ENCODE results near the gene EP400.

Gene EP400, protein sequence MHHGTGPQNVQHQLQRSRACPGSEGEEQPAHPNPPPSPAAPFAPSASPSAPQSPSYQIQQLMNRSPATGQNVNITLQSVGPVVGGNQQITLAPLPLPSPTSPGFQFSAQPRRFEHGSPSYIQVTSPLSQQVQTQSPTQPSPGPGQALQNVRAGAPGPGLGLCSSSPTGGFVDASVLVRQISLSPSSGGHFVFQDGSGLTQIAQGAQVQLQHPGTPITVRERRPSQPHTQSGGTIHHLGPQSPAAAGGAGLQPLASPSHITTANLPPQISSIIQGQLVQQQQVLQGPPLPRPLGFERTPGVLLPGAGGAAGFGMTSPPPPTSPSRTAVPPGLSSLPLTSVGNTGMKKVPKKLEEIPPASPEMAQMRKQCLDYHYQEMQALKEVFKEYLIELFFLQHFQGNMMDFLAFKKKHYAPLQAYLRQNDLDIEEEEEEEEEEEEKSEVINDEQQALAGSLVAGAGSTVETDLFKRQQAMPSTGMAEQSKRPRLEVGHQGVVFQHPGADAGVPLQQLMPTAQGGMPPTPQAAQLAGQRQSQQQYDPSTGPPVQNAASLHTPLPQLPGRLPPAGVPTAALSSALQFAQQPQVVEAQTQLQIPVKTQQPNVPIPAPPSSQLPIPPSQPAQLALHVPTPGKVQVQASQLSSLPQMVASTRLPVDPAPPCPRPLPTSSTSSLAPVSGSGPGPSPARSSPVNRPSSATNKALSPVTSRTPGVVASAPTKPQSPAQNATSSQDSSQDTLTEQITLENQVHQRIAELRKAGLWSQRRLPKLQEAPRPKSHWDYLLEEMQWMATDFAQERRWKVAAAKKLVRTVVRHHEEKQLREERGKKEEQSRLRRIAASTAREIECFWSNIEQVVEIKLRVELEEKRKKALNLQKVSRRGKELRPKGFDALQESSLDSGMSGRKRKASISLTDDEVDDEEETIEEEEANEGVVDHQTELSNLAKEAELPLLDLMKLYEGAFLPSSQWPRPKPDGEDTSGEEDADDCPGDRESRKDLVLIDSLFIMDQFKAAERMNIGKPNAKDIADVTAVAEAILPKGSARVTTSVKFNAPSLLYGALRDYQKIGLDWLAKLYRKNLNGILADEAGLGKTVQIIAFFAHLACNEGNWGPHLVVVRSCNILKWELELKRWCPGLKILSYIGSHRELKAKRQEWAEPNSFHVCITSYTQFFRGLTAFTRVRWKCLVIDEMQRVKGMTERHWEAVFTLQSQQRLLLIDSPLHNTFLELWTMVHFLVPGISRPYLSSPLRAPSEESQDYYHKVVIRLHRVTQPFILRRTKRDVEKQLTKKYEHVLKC (N-terminal part only)

DNA sequence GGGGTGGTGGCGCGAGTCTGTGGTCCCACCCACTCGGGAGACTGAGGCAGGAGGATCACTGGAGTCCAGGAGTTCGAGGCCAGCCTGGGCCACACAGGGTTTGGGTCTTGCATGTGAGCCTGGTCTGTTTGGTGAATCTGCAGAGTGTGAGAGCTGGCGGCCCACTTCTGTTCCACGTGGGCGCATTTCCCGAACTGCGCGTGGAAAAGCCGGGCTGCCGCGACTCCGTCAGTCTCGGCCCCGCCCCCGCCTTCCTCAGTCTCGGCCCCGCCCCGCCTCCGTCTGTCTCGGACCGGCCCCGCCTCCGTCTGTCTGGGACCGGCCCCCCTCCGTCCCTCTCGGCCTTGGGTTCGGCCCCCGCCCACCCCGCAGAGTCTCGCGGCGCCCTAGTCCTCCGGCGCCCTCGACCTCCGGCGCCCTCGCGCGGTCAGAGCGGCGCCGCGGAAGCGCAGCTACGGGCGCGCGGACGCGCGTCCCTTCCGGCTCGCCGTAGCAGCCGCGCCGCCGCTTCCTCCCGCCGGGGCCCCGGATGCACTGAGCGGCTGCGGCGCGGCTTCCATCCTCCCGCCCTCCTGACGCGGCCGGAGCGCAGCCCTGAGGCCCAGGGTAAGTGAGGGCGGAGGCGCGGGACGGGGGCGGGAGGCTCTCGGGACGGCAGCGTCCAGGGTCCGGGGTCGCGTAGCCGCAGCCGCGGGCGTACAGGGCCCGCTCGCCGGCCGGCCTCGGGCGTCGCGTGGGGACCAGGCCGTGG, at the start of gene EP400:
Gene EP400 (plus strand): TSS at position 512 of the 751 bp plus-strand sequence. CDS start 10,678 bp downstream, outside the sequence.
- peak within 1 kb of the TSS; percentile 90 for H3K27ac Mint-ChIP-seq
- DNase-seq (ENCODE audit: low spot score) = peak; percentile 90
- H3K36me3 Mint-ChIP-seq (ENCODE audit: low read depth) = peaks cover 3% of the 10 kb centered on the region
- peaks cover 28% of the 10 kb centered on the region for H3K4me1 Mint-ChIP-seq (ENCODE audit: low read depth)
- H3K27me3 Mint-ChIP-seq (ENCODE audit: low read depth) = no peaks in the 10 kb centered on the region
- no peaks in the 10 kb centered on the region for H3K9me3 Mint-ChIP-seq
- H3K4me3 Mint-ChIP-seq = peak within 1 kb of the TSS; percentile 88

DNA sequence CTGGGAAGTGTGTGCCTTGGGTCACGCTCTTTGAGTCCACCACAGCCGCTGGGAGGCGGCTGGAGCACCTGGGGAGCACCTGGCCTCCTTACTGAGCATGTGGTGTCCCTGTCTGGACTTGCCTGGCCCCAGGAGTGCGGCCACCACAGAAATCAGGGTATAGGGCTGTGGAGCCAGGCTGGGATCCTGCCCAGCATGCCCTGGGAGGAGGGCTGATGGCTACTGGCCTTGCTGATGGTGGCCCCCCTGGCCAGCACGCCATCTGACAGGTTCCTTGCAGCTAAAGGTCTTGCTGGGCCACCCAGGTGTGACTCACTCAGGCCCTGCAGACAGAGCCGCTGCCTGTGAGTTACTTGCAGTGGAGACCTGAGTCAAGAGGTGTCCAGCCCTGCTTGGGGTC, 49.3 kb upstream of the EP400 start:
- Mint-ChIP-seq H3K9me3 (no peaks in the 10 kb centered on the region), H3K4me3 (no peak overlapping the region), H3K27ac (no peak overlapping the region), H3K36me3 (ENCODE audit: low read depth) (no peaks in the 10 kb centered on the region), H3K27me3 (ENCODE audit: low read depth) (no peaks in the 10 kb centered on the region), H3K4me1 (ENCODE audit: low read depth) (peaks cover 4% of the 10 kb centered on the region)
- DNase-seq (ENCODE audit: low spot score) = no peak

DNA sequence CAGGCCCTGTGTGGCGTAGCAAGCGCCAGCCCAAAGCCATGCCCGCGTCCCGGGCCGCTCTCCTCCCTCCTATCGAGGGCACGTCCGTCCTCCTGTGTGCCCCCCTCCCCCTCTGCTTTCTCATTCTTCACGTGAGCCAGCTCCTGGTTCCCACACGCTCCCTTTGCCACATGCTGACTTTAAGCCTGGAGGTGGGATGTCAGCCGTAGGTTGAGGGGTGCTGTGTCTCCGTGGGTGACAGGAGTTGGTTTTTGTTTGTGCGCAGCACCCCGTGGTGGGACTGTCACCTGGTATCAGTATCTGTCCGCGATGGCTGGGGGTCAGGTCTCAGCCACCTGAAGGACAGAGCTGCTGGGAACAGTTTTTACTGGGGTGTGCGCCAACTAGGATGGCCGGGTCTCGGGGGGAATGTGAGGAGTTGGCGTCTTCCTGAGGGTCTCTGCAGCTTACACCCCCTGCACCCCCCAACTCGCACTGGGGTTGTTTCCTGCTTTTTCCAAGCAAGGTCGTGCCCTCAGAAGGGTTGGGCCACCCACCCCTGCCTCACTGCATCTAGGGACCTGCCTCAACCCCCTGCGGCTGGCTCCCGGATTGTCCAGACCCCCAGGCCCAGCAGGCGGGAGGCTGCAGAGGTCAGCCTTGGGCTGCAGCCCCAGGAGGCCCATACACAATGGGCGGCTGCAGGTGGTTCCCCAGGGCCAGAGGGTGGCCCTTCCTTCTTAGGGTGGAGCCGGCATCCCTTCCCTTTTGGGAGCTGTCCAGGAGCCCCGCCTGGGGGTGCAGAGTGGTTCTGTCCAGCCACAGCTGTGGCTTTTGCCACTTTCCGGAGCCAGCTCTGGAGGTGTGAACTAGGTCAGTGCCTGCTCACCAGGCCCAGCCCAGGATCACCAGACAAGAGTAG, 48.1 kb upstream of the EP400 start:
- no peak overlapping the region for H3K4me3 Mint-ChIP-seq
- H3K27me3 Mint-ChIP-seq (ENCODE audit: low read depth) = no peaks in the 10 kb centered on the region
- H3K27ac Mint-ChIP-seq = no peak overlapping the region
- no peaks in the 10 kb centered on the region for H3K36me3 Mint-ChIP-seq (ENCODE audit: low read depth)
- H3K4me1 Mint-ChIP-seq (ENCODE audit: low read depth) = peaks cover 4% of the 10 kb centered on the region
- no peaks in the 10 kb centered on the region for H3K9me3 Mint-ChIP-seq
- DNase-seq (ENCODE audit: low spot score) = no peak

DNA sequence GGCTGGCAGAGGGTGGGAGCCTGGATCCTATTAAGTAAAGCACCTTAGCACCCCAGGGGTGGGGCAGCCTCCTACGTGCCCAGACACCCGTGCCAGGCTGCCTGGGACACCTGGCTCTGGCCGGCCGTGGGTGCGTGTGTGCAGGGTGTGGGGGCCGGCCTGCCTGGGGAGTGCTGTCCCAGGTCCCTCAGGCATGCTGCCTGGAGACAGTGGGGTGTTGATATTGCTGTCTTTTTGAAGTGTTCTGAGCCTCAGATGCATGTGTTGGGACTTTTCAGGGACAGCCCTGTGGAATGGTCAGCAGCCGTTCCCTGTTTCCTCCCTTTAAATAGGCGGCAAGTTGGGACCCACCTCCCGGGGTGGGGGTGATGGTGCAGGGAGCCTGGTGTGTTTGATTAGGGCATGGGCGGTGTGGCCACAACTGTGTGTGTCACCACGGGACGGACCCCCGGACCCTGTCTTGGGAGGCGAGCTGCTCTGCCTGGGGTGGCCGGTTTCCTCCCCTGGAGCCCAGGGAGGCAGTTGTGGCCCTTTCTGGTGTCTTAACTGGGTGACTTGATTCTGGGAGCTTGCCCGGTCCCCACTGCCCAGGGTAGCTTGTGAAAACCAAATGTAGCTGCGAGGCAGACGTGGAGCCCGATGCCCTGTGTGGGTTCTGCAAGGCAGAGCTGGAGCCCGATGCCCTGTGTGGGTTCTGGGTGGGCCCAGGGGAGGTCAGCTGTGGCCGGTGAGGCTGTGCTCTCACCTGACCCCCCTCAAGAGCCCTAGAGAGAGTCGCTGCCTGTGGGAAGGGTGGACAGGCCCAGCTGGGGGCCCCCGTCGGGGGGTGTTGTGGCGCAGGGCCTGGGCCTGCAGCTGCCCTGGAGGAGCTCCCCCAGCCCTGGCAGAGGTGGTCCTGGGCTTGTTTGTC, 47.2 kb upstream of the EP400 start:
- no peak overlapping the region for H3K27ac Mint-ChIP-seq
- no peaks in the 10 kb centered on the region for H3K9me3 Mint-ChIP-seq
- H3K36me3 Mint-ChIP-seq (ENCODE audit: low read depth) = no peaks in the 10 kb centered on the region
- peaks cover 4% of the 10 kb centered on the region for H3K4me1 Mint-ChIP-seq (ENCODE audit: low read depth)
- H3K4me3 Mint-ChIP-seq = no peak overlapping the region
- no peaks in the 10 kb centered on the region for H3K27me3 Mint-ChIP-seq (ENCODE audit: low read depth)
- no peak for DNase-seq (ENCODE audit: low spot score)

DNA sequence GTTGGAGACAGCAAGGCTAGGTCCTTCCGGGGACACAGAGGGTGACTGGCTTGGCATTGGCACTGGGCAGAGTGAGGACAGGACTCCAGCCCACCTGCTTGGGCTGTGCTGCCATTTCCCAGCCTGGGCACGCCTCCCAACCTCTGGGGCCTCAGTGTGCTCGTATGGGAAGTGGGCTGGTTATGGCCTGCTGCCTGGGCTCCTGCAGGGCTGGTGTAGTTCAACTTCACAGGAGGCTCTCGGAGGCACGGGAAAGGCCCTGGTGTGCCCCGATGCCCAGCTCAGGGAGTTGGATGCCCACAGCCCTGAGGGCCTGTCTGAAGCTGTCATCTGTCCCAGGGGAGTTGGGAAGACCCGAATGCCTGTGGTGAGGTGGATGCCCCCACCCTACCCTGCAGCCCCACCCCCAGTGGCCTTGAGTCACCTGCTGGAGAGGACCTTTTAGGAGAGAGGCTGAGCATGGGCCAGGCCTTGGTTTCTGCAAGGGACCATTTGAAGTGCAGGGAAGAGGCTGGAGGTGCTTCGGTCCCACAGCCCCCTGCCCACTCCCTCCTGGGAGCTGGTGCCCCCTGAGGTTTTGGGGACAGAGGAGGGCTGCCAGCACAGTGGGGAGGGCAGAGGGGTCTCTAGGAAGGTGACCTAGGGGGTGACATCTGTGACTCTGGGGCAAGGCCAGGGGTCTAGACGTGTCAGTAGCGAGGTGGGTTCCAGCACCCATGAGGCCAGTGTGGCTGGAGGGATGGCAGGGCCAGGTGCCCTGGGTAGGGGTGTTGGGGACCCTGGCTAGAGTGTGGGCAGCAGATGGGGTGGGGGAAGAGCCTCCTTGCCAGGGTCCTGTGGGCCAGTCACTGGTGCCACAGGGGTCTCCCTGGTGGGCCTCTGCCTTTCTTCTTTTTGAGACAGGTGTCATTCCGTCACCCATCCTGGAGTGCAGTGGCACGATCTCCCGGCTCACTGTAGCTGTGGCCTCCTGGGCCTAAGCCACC, 46.2 kb upstream of the EP400 start:
- no peak for DNase-seq (ENCODE audit: low spot score)
- no peaks in the 10 kb centered on the region for H3K36me3 Mint-ChIP-seq (ENCODE audit: low read depth)
- peaks cover 4% of the 10 kb centered on the region for H3K4me1 Mint-ChIP-seq (ENCODE audit: low read depth)
- H3K4me3 Mint-ChIP-seq = no peak overlapping the region
- H3K27me3 Mint-ChIP-seq (ENCODE audit: low read depth) = no peaks in the 10 kb centered on the region
- no peak overlapping the region for H3K27ac Mint-ChIP-seq
- no peaks in the 10 kb centered on the region for H3K9me3 Mint-ChIP-seq

DNA sequence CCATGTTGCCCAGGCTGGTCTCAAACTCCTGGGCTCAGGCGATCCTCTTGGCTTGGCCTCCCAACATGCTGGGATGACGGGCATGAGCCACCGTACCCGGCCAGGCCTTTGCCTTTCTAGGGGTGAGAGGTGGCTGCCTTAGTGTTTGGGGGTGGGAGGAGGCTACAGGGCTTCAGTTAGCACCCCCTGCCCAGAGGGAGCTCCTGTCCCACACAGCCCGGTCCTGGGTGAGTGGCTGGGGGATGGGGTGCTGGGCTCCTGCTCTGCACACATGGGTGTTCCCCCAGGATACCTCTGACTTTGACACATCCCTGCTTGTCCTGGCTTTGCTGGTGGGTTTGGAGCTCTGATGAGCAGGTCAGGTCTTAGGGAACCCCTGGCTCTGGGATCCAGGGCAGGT, 45.4 kb upstream of the EP400 start:
- Mint-ChIP-seq H3K4me3 (no peak overlapping the region), H3K9me3 (no peaks in the 10 kb centered on the region), H3K27me3 (ENCODE audit: low read depth) (no peaks in the 10 kb centered on the region), H3K4me1 (ENCODE audit: low read depth) (peaks cover 4% of the 10 kb centered on the region), H3K36me3 (ENCODE audit: low read depth) (no peaks in the 10 kb centered on the region), H3K27ac (no peak overlapping the region)
- DNase-seq (ENCODE audit: low spot score) = no peak

DNA sequence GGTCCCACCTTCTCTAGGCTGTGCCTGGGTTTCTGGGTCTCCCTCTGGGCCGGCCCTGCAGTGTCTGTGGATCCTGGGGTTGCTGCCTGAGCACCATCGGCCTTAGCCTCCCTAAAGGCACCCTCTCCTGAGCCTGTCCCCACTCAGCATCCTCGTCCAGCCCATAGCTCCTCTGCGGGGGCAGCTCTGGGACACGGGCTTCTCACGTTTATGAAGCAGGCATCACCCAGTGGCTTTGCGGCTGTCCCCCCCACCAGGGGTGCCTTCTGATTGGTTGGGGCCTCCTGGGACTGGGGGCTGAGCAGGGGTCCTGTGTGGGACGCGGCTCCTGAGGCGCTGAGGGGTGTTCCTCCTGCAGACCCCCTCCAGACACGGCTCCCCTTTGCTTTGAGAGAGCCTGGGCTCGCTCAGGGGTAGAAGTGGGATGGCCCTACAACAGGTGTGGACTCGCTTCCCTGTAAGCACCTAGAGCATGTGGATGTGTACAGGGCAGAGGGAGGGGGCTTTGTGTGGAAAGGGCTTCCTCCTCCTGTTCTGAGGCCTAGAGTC, 44.6 kb upstream of the EP400 start:
- Mint-ChIP-seq H3K9me3 (no peaks in the 10 kb centered on the region), H3K36me3 (ENCODE audit: low read depth) (no peaks in the 10 kb centered on the region), H3K4me3 (no peak overlapping the region), H3K27ac (no peak overlapping the region), H3K4me1 (ENCODE audit: low read depth) (peaks cover 4% of the 10 kb centered on the region), H3K27me3 (ENCODE audit: low read depth) (no peaks in the 10 kb centered on the region)
- DNase-seq (ENCODE audit: low spot score) = no peak

DNA sequence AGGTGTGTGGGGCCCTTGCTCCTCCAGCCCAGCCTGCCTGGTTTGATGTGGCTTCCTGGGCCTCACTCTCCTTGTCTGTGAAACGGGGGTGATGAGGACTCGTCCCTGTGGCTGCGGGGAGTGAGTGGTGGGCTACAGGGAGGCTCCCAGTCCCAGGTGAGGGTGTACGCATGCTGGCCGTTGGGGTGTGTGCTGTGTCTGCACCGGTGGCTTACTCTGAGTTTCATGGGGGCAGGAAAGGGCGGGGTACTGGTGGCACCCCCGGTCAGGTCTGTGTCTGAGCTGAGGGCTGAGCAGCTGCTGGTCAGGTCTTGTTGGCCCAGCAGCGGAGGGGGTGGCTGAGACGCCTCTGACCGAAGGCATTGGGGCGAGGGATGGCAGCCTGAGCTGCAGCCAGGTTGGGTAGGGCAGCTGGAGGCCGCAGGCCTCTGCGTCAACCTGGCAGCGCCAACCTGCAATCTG, 44.1 kb upstream of the EP400 start:
- Mint-ChIP-seq H3K36me3 (ENCODE audit: low read depth) (no peaks in the 10 kb centered on the region), H3K4me1 (ENCODE audit: low read depth) (peaks cover 4% of the 10 kb centered on the region), H3K9me3 (no peaks in the 10 kb centered on the region), H3K4me3 (no peak overlapping the region), H3K27me3 (ENCODE audit: low read depth) (no peaks in the 10 kb centered on the region), H3K27ac (no peak overlapping the region)
- no peak for DNase-seq (ENCODE audit: low spot score)

DNA sequence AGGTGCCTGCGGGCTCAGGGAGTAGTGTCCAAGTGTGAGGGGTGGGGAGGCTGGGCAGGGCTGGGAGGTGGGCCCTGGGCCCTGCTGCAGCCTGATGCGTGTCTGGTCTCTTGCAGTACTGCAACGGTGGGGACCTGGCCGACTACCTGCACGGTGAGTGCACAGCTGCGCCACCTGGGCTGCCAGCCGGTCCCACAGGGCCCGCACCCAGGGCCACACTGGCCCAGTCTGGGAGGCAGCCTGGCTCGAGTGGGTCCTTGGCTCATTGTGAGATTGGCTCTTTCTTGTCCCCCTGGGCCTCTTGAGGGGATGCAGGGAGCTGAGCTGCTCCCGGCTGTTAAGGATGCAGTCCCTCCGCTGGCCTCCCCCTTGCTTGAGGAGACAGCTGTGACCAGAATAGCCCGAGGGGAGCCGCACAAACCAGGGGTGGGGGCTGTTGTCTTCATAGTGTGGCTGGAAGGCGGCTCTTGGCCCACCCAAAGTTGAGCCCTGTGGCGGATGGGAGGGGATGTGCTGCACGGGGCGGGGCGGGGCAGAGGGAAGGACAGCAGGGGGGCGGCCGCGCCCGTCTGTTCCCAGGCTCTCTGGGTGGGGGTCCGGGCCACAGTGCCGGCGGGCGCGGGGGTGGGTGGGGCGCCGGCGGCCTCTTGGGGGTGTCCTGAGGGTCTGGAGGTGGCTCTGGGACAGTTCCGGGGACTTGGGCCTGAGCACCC, 42.2 kb upstream of the EP400 start:
- Mint-ChIP-seq H3K4me3 (no peak overlapping the region), H3K9me3 (no peaks in the 10 kb centered on the region), H3K27me3 (ENCODE audit: low read depth) (no peaks in the 10 kb centered on the region), H3K27ac (no peak overlapping the region), H3K36me3 (ENCODE audit: low read depth) (no peaks in the 10 kb centered on the region), H3K4me1 (ENCODE audit: low read depth) (peaks cover 4% of the 10 kb centered on the region)
- DNase-seq (ENCODE audit: low spot score) = no peak

All from T-helper 2 cell treated with Interferon-gamma antibody and Interleukin-4, amounts not matched to agents 5 μg/mL and 100 μg/mL, for 36 hours (primary cell).